ENCODE data around the gene NDUFB11.
"Not testable (repeated sequence)": the region's sequence is repeated elsewhere in the genome, so short reads cannot be mapped to it uniquely, and the experiment has no call there.

The NDUFB11 gene

GRCh38 chrX:47146121-47146935 lies 1.8 kb upstream of the NDUFB11 start:
- Histone ChIP-seq H3K4me3 (peak overlapping the region; percentile 87), H3K9me3 (ENCODE audit: low read depth, low read length) (no peaks in the 10 kb centered on the region), H3K9ac (ENCODE audit: insufficient read length) (peak overlapping the region; percentile 94), H3K36me3 (ENCODE audit: insufficient read depth, low read length) (peaks cover 45% of the 10 kb centered on the region), H3K27ac (no peak overlapping the region)
- no peak for DNase-seq (ENCODE audit: low read depth, low spot score)
- TF ChIP-seq POLR2AphosphoS5 (IDR thresholded peaks at IDR 0.05; ENCODE audit: borderline replicate concordance, low read depth, low read length) (no peak), FOXP2 (optimal IDR thresholded peaks at IDR 0.05; ENCODE audit: control extremely low read depth, extremely low read length, insufficient read depth) (no peak), EZH2 (IDR thresholded peaks at IDR 0.05) (no peak)

- Histone ChIP-seq H3K27ac (peak overlapping the region; percentile 95), H3K9ac (ENCODE audit: insufficient read length) (peak overlapping the region; percentile 94), H3K36me3 (ENCODE audit: insufficient read depth, low read length) (peaks cover 37% of the 10 kb centered on the region), H3K4me3 (peak overlapping the region; percentile 87), H3K9me3 (ENCODE audit: low read depth, low read length) (no peaks in the 10 kb centered on the region)
- DNase-seq (ENCODE audit: low read depth, low spot score), result no peak
- TF ChIP-seq FOXP2 (optimal IDR thresholded peaks at IDR 0.05; ENCODE audit: control extremely low read depth, extremely low read length, insufficient read depth) (no peak), POLR2AphosphoS5 (IDR thresholded peaks at IDR 0.05; ENCODE audit: borderline replicate concordance, low read depth, low read length) (no peak), EZH2 (IDR thresholded peaks at IDR 0.05) (no peak)
Measured at GRCh38 chrX:47145395-47146120, 1.1 kb upstream of the NDUFB11 start.

DNA sequence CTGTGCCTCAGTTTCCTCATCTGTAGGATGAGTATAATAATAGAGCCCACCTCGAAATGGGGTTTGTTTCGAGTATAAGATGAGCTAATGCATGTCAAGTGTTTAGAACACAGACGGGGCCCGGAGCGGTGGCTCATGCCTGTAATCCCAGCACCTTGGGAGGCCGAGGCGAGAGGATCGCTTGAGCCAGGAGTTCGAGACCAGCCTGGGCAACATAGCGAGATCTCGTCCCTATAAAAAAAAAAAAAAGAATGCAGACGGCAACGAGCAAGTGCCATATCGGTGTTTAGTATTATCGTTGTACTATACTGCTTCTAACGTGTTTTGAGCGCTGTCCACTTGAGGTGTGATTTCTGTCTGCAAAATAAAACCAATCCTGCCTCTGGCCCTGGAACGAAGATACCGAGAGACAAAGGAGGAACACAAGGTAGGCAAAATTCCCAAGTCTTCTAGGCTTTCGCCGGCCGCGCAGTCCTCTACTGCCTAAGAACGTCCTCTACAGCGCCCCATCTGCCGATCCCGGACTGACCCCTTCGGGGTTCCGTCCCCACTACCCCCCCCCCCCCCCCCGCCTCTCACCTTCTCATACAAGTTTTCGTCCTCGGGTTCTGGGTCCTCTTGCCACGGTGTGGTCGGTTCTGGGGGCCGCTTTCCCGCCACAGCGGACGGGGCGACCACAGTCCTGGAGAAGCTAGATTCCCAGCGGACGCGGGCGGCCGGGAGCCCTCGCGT lies 442 bp downstream of the NDUFB11 start:
- Histone ChIP-seq H3K27ac (peak overlapping the region; percentile 95), H3K9ac (ENCODE audit: insufficient read length) (peak overlapping the region; percentile 87), H3K9me3 (ENCODE audit: low read depth, low read length) (no peaks in the 10 kb centered on the region), H3K4me3 (peak overlapping the region; percentile 87), H3K36me3 (ENCODE audit: insufficient read depth, low read length) (peaks cover 26% of the 10 kb centered on the region; the same call in 1 of the 2 replicates)
- no peak for DNase-seq (ENCODE audit: low read depth, low spot score)
- TF ChIP-seq FOXP2 (optimal IDR thresholded peaks at IDR 0.05; ENCODE audit: control extremely low read depth, extremely low read length, insufficient read depth), result no peak
- TF ChIP-seq POLR2AphosphoS5 (IDR thresholded peaks at IDR 0.05; ENCODE audit: borderline replicate concordance, low read depth, low read length), result no peak
- no peak for TF ChIP-seq EZH2 (IDR thresholded peaks at IDR 0.05)

DNA sequence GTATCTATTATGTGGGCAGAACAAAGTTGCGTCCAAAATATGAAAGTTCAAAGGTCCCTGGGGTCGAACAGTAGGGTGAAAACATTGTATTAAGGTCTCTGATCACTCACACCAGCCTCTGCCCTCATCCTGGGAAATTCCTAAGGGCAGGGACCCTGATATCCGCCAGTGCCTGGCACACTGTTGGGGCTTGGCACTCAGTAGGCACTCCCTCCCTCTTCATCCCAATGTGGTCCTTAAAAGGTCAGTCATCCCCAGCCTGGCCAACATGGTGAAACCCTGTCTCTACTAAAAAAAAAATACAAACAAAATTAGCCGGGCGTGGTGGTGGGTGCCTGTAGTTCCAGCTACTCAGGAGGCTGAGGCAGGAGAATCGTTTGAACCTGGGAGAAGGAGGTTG lies 6.3 kb downstream of the NDUFB11 start:
- Histone ChIP-seq H3K9ac (ENCODE audit: insufficient read length) (no peak overlapping the region), H3K4me3 (no peak overlapping the region), H3K9me3 (ENCODE audit: low read depth, low read length) (no peaks in the 10 kb centered on the region), H3K27ac (no peak overlapping the region), H3K36me3 (ENCODE audit: insufficient read depth, low read length) (peaks cover 11% of the 10 kb centered on the region; the same call in 1 of the 2 replicates)
- TF ChIP-seq POLR2AphosphoS5 (IDR thresholded peaks at IDR 0.05; ENCODE audit: borderline replicate concordance, low read depth, low read length) (no peak), FOXP2 (optimal IDR thresholded peaks at IDR 0.05; ENCODE audit: control extremely low read depth, extremely low read length, insufficient read depth) (no peak), EZH2 (IDR thresholded peaks at IDR 0.05) (no peak)
- no peak for DNase-seq (ENCODE audit: low read depth, low spot score)

DNA sequence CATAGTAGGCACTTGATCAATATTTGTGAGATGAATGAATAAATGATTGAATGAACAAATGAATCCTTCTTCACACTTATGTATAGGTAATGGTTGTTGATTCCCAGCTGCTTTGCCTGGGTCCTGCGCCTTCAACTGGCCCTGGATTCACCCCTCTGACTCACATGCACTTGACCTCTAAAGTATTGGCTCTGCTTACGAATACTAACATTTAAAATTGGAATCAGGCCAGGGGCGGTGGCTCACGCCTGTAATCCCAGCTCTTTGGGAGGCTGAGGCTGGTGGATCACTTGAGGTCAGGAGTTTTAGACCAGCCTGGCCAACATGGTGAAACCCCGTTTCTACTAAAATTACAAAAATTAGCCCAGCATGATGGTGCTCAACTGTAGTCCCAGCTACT lies 8.9 kb downstream of the NDUFB11 start:
- H3K9me3 ChIP-seq (ENCODE audit: low read depth, low read length); H3K4me3 ChIP-seq; H3K27ac ChIP-seq; DNase-seq (ENCODE audit: low read depth, low spot score); H3K9ac ChIP-seq (ENCODE audit: insufficient read length); H3K36me3 ChIP-seq (ENCODE audit: insufficient read depth, low read length): not testable (repeated sequence)

GRCh38 chrX:47133493-47133892 lies 11.0 kb downstream of the NDUFB11 start:
- no peak for TF ChIP-seq POLR2AphosphoS5 (IDR thresholded peaks at IDR 0.05; ENCODE audit: borderline replicate concordance, low read depth, low read length)
- no peak for TF ChIP-seq FOXP2 (optimal IDR thresholded peaks at IDR 0.05; ENCODE audit: control extremely low read depth, extremely low read length, insufficient read depth)
- no peak for TF ChIP-seq EZH2 (IDR thresholded peaks at IDR 0.05)
- Histone ChIP-seq H3K36me3 (ENCODE audit: insufficient read depth, low read length) (no peaks in the 10 kb centered on the region), H3K27ac (no peak overlapping the region), H3K9ac (ENCODE audit: insufficient read length) (no peak overlapping the region), H3K9me3 (ENCODE audit: low read depth, low read length) (no peaks in the 10 kb centered on the region), H3K4me3 (no peak overlapping the region)
- DNase-seq (ENCODE audit: low read depth, low spot score), result no peak

DNA sequence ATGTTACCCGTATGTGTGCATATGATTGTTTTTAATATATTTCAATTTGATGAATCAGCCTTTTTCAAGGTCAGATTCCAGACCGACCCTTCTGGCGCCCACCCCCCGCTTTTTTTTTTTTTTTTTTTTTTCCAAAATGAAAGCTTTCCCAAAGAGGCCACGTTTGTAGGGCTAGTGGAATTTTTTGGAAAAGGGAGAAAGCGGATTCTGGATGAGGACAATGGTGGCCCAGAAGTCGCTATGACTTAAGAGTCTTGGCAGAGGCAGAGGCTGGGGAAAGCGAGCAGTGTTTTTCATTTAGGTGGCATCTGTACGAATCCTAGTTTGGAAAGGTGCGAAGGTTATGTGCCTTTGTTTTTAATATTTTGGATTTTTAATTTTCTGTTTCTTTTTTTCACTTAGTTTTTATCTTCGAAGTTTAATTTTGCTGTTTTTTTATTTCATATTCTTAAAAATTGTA lies 14.6 kb downstream of the NDUFB11 start:
- no peak for DNase-seq (ENCODE audit: low read depth, low spot score)
- H3K27ac ChIP-seq, result no peak overlapping the region
- H3K4me3 ChIP-seq, result peak overlapping the region; percentile 75
- no peaks in the 10 kb centered on the region for H3K9me3 ChIP-seq (ENCODE audit: low read depth, low read length)
- H3K9ac ChIP-seq (ENCODE audit: insufficient read length), result no peak overlapping the region
- H3K36me3 ChIP-seq (ENCODE audit: insufficient read depth, low read length), result no peaks in the 10 kb centered on the region
- no peak for TF ChIP-seq FOXP2 (optimal IDR thresholded peaks at IDR 0.05; ENCODE audit: control extremely low read depth, extremely low read length, insufficient read depth)
- no peak for TF ChIP-seq POLR2AphosphoS5 (IDR thresholded peaks at IDR 0.05; ENCODE audit: borderline replicate concordance, low read depth, low read length)
- no peak for TF ChIP-seq EZH2 (IDR thresholded peaks at IDR 0.05)

Data from SK-N-MC (cell line).